ENCODE data around the gene GCLC.
A peak's percentile ranks its signal among the peaks of the same experiment; 100 is the strongest.

GRCh38 chr6:53544470-53545308 lies at the start of gene GCLC:
- TF ChIP-seq POLR2AphosphoS5 (IDR thresholded peaks at IDR 0.05) (peak; percentile 95 to 99 (median 96)), POLR2A (IDR thresholded peaks at IDR 0.05) (peak in 2 of 4 donors; percentile 50 to 67), CTCF (IDR thresholded peaks at IDR 0.05) (peak in 5 of 7 experiments; percentile 5 to 77 (median 43)), EP300 (IDR thresholded peaks at IDR 0.05) (no peak)

All from stomach (tissue), 4 donors.